Neuronal stem cell (in vitro differentiated cells): ENCODE data around the gene PAPOLA.

Experiments
- DNase-seq: peaks from one replicate; pipeline ENCODE4 v3.0.0-alpha.2; 2013; ENCODE audit warnings: low spot score
- H2AFZ ChIP-seq: one replicate; pipeline ENCODE4 v1.6.1; 2013; ENCODE audit warnings: mild to moderate bottlenecking, low read length, inconsistent platforms
- H2AK5ac ChIP-seq: 2 replicates; pipeline ENCODE4 v1.6.1; 2013; ENCODE audit warnings: low read depth, mild to moderate bottlenecking, inconsistent platforms, low read length, moderate library complexity, mixed read lengths
- H2BK120ac ChIP-seq: 2 replicates; pipeline ENCODE4 v1.6.1; 2013; ENCODE audit warnings: low read depth, mild to moderate bottlenecking, inconsistent platforms, low read length, moderate library complexity, mixed read lengths
- H2BK12ac ChIP-seq: one replicate; pipeline ENCODE4 v1.6.1; 2013; ENCODE audit warnings: low read length, inconsistent platforms
- H2BK15ac ChIP-seq: 2 replicates; pipeline ENCODE4 v1.6.1; 2013; ENCODE audit warnings: mild to moderate bottlenecking, low read length, inconsistent platforms, mixed read lengths
- H2BK5ac ChIP-seq: one replicate; pipeline ENCODE4 v1.6.1; 2013; ENCODE audit warnings: inconsistent platforms, mild to moderate bottlenecking, low read length, moderate library complexity
- H3K14ac ChIP-seq: one replicate; pipeline ENCODE4 v1.6.1; 2013; ENCODE audit warnings: low read length, inconsistent platforms
- H3K18ac ChIP-seq: 2 replicates; pipeline ENCODE4 v1.6.1; 2013; ENCODE audit warnings: low read length, inconsistent platforms
- H3K23ac ChIP-seq: 2 replicates; pipeline ENCODE4 v1.6.1; 2013; ENCODE audit warnings: low read depth, mild to moderate bottlenecking, mixed read lengths, low read length, inconsistent platforms; ENCODE audit not compliant: poor library complexity
- H3K27ac ChIP-seq: replicated peaks from 3 replicates; pipeline ENCODE4 v1.5.1; 2013; ENCODE audit warnings: low read length, inconsistent platforms
- H3K27me3 ChIP-seq, 3 experiments: 2 replicates each; pipeline ENCODE4 v1.6.1; 2013; ENCODE audit warnings: low read length in 3 of 3, mild to moderate bottlenecking in 2 of 3, inconsistent platforms in 1 of 3, low read depth in 1 of 3, mixed read lengths in 1 of 3, moderate library complexity in 1 of 3; ENCODE audit not compliant: control insufficient read depth in 3 of 3, insufficient read depth in 3 of 3
- H3K36me3 ChIP-seq, 2 donors: replicated peaks in 1 of 2; 2 replicates each; pipeline ENCODE4 v1.6.1; 2013; ENCODE audit warnings: low read length in 2 of 2; ENCODE audit not compliant: control insufficient read depth in 2 of 2, insufficient read depth in 2 of 2
- H3K4ac ChIP-seq: 2 replicates; pipeline ENCODE4 v1.6.1; 2013; ENCODE audit warnings: inconsistent platforms, mild to moderate bottlenecking, low read length, moderate library complexity
- H3K4me1 ChIP-seq, 2 donors: 1 replicate in 1 of 2; 2 replicates in 1 of 2; pipeline ENCODE4 v1.6.1; 2013; ENCODE audit warnings: low read length in 2 of 2, low read depth in 1 of 2; ENCODE audit not compliant: control insufficient read depth in 2 of 2, insufficient read depth in 1 of 2
- H3K4me2 ChIP-seq: one replicate; pipeline ENCODE4 v1.6.1; 2013; ENCODE audit warnings: mild to moderate bottlenecking, low read length, inconsistent platforms; ENCODE audit not compliant: insufficient read depth, poor library complexity, severe bottlenecking
- H3K4me3 ChIP-seq, 2 donors: 2 replicates each; pipeline ENCODE4 v1.5.1; 2013; ENCODE audit warnings: low read length in 2 of 2, mild to moderate bottlenecking in 2 of 2, inconsistent platforms in 1 of 2, moderate library complexity in 1 of 2
- H3K79me1 ChIP-seq: one replicate; pipeline ENCODE4 v1.6.1; 2013; ENCODE audit warnings: low read depth, mild to moderate bottlenecking, inconsistent platforms, low read length, moderate library complexity
- H3K9ac ChIP-seq: one replicate; pipeline ENCODE4 v1.6.1; 2013; ENCODE audit warnings: mild to moderate bottlenecking, low read depth, low read length, inconsistent platforms; ENCODE audit not compliant: poor library complexity
- H3K9me3 ChIP-seq, 2 donors: replicated peaks in 1 of 2; 2 replicates each; pipeline versions ENCODE3 to v1.6.1; 2013; ENCODE audit warnings: low read length in 2 of 2, mild to moderate bottlenecking in 2 of 2, inconsistent platforms in 1 of 2, low read depth in 1 of 2, mixed read lengths in 1 of 2, moderate library complexity in 1 of 2; ENCODE audit not compliant: control insufficient read depth in 2 of 2, insufficient read depth in 1 of 2
- H4K8ac ChIP-seq: one replicate; pipeline ENCODE4 v1.6.1; 2013; ENCODE audit warnings: low read depth, mild to moderate bottlenecking, inconsistent platforms, low read length, moderate library complexity
- H4K91ac ChIP-seq: one replicate; pipeline ENCODE4 v1.6.1; 2013; ENCODE audit warnings: low read length, low read depth, mild to moderate bottlenecking, inconsistent platforms; ENCODE audit not compliant: poor library complexity
- WGBS, 2 donors: extraction: QIAGEN DNeasy Blood & Tissue Kit; methylation state at CpG; one replicate each; pipeline ENCODE4 v1.1.7; 2013; ENCODE audit warnings: missing lambda C conversion rate in 2 of 2, mixed read lengths in 1 of 2; ENCODE audit not compliant: insufficient read length in 2 of 2, insufficient replicate concordance in 1 of 2; ENCODE audit errors: extremely low coverage in 2 of 2; 5-methylcytosine and 5-hydroxymethylcytosine counted together

Gene PAPOLA

GRCh38 chr14:96461950-96462798, 40.0 kb upstream of the PAPOLA start:
- no peak overlapping the region for H3K27ac ChIP-seq

DNA sequence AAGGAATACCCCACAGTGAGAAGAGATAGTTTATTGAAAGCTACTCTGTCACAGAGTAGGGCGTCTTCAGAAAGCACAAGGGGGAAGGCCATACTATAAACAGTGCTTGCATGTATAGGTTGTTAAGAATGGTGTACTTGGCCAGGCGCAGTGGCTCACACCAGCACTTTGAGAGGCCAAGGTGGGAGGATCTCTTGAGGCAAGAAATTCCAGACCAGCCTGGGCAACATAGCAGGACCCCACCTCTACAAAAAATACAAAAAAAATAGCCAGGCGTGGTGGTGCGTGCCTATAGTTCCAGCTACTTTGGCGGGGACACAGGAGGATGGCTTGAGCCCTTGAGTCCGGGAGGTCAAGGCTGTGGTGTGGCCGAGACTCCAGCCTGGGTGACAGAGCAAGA, 38.0 kb upstream of the PAPOLA start:
- no peak overlapping the region for H2BK15ac ChIP-seq
- no peak overlapping the region for H2BK12ac ChIP-seq
- H3K9me3 ChIP-seq: no peaks in the 10 kb centered on the region
- no peak overlapping the region for H2BK5ac ChIP-seq
- H3K4me2 ChIP-seq: no peak overlapping the region
- H2AFZ ChIP-seq: no peak overlapping the region
- peaks cover 2 to 3% of the 10 kb centered on the region in 2 donors for H3K4me1 ChIP-seq
- no peak overlapping the region for H3K18ac ChIP-seq
- H3K27me3 ChIP-seq: peaks cover 0 to 3% (median 0%) of the 10 kb centered on the region in 3 experiments
- DNase-seq: no peak
- no peaks in the 10 kb centered on the region for H3K36me3 ChIP-seq
- no peak overlapping the region for H4K91ac ChIP-seq
- no peak overlapping the region for H3K14ac ChIP-seq
- H3K27ac ChIP-seq: no peak overlapping the region
- H2AK5ac ChIP-seq: no peak overlapping the region
- H3K9ac ChIP-seq: no peak overlapping the region
- H2BK120ac ChIP-seq: no peak overlapping the region
- no peak overlapping the region for H3K4me3 ChIP-seq
- H3K23ac ChIP-seq: no peak overlapping the region
- no peak overlapping the region for H3K4ac ChIP-seq
- H4K8ac ChIP-seq: no peak overlapping the region
- no CpG with 5 or more reads among the region's 7 CpGs for WGBS, 2 donors
- no peaks in the 10 kb centered on the region for H3K79me1 ChIP-seq

More at GRCh38 chr14:96461950-96462798, 40.0 kb upstream of the PAPOLA start:
- no CpG with 5 or more reads among the region's 8 CpGs for WGBS, 2 donors
- H2BK5ac ChIP-seq: no peak overlapping the region
- no peak overlapping the region for H3K14ac ChIP-seq
- no peaks in the 10 kb centered on the region for H3K4me1 ChIP-seq
- no peak overlapping the region for H2BK120ac ChIP-seq
- H4K91ac ChIP-seq: no peak overlapping the region
- no peak overlapping the region for H2AK5ac ChIP-seq
- H3K9me3 ChIP-seq: no peaks in the 10 kb centered on the region
- H3K79me1 ChIP-seq: no peaks in the 10 kb centered on the region
- no peak overlapping the region for H2BK15ac ChIP-seq
- H3K4me3 ChIP-seq: no peak overlapping the region
- H4K8ac ChIP-seq: no peak overlapping the region
- no peak overlapping the region for H3K4ac ChIP-seq
- H3K36me3 ChIP-seq: no peaks in the 10 kb centered on the region
- no peak for DNase-seq
- H3K4me2 ChIP-seq: no peak overlapping the region
- H3K9ac ChIP-seq: no peak overlapping the region
- H3K18ac ChIP-seq: no peak overlapping the region
- H3K27me3 ChIP-seq: peaks cover 0 to 3% (median 0%) of the 10 kb centered on the region in 3 experiments
- no peak overlapping the region for H2AFZ ChIP-seq
- no peak overlapping the region for H2BK12ac ChIP-seq
- no peak overlapping the region for H3K23ac ChIP-seq

GRCh38 chr14:96466918-96467317, 35.3 kb upstream of the PAPOLA start:
- Histone ChIP-seq H3K4ac (no peak overlapping the region), H2AFZ (no peak overlapping the region), H3K4me2 (no peak overlapping the region), H3K36me3 (no peaks in the 10 kb centered on the region), H2BK12ac (no peak overlapping the region), H2BK120ac (no peak overlapping the region), H3K4me3 (no peak overlapping the region), H2BK15ac (no peak overlapping the region), H3K4me1 (peaks cover 2 to 3% of the 10 kb centered on the region in 2 donors), H4K8ac (no peak overlapping the region), H3K18ac (no peak overlapping the region), H3K27me3 (no peaks in the 10 kb centered on the region), H3K9ac (no peak overlapping the region), H2AK5ac (no peak overlapping the region), H3K9me3 (no peaks in the 10 kb centered on the region), H4K91ac (no peak overlapping the region), H2BK5ac (no peak overlapping the region), H3K27ac (no peak overlapping the region), H3K79me1 (no peaks in the 10 kb centered on the region), H3K23ac (no peak overlapping the region), H3K14ac (no peak overlapping the region)
- WGBS, 2 donors: no CpG with 5 or more reads among the region's 3 CpGs
- no peak for DNase-seq

DNA sequence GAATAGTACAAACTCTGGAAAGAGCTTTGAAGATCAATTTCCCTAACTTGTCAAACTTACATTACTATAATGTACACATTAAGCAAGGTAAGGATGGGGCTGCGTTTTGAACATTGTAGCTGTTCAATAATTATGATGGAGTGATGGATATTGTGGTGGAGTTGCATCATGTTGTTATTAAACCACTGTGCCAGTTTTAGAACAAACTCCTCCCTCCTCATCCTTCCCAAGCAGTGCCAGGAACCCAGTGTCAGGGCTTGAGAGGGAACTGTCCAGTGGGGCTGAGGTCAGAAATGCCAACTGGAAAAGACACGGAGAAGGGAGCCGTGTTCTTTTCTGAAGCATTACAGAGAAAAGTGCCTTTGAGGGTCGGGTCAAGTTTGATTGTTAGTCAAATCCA, 31.9 kb upstream of the PAPOLA start:
- H3K14ac ChIP-seq: no peak overlapping the region
- no peak overlapping the region for H2BK120ac ChIP-seq
- H3K4me1 ChIP-seq: peaks cover 2 to 3% of the 10 kb centered on the region in 2 donors
- H3K79me1 ChIP-seq: no peaks in the 10 kb centered on the region
- H2AK5ac ChIP-seq: no peak overlapping the region
- H3K27me3 ChIP-seq: no peaks in the 10 kb centered on the region
- no peak overlapping the region for H2BK15ac ChIP-seq
- H3K4ac ChIP-seq: no peak overlapping the region
- WGBS, 2 donors: no CpG with 5 or more reads among the region's 4 CpGs
- H4K91ac ChIP-seq: no peak overlapping the region
- H4K8ac ChIP-seq: no peak overlapping the region
- H2BK5ac ChIP-seq: no peak overlapping the region
- no peaks in the 10 kb centered on the region for H3K9me3 ChIP-seq
- DNase-seq: no peak
- H3K4me2 ChIP-seq: no peak overlapping the region
- H2AFZ ChIP-seq: no peak overlapping the region
- H3K18ac ChIP-seq: no peak overlapping the region
- no peaks in the 10 kb centered on the region for H3K36me3 ChIP-seq
- H2BK12ac ChIP-seq: no peak overlapping the region
- no peak overlapping the region for H3K9ac ChIP-seq
- H3K4me3 ChIP-seq: no peak overlapping the region
- H3K27ac ChIP-seq: no peak overlapping the region
- no peak overlapping the region for H3K23ac ChIP-seq
